ENCODE data around the gene LRRC3B.

Gene LRRC3B

DNA sequence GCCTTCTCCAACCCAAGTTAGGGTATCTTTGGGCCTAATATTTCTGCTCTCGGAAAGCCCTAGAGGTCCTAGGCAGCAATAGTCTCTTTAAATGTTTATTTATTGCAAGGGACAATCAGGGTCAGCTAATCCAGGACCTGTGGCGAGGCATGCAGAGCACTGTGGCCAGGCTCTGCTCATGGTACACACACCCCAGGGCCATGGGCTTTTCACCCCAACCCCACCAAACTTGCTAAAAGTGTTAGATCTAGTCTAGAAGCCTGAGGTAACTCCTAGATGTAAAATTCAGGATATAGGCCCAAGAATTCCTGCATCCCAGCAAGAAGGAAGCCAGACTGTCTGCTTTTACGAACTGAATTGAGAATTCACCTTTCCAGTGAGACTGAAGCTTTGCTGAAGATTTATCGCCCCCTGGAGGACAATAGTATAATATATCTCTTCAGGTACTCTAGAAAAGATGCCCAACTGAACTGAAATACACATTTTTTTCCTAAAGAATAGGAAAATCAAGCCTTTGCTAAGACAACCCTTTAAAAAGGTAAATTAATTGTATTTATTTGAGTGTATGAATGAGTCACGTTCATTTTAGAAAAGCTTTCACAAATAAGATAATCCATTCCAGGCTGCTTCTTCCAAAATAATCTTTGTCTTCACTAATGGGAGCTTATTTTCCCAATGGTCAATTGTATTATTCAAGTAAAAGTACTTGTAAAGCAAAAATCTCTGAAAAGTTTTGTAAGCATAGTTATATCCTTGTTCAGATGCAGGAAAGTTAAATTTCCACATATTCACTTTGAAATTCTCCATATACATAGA is 89.8 kb downstream of the LRRC3B start:
- H3K9me3 Mint-ChIP-seq, result no peaks in the 10 kb centered on the region

DNA sequence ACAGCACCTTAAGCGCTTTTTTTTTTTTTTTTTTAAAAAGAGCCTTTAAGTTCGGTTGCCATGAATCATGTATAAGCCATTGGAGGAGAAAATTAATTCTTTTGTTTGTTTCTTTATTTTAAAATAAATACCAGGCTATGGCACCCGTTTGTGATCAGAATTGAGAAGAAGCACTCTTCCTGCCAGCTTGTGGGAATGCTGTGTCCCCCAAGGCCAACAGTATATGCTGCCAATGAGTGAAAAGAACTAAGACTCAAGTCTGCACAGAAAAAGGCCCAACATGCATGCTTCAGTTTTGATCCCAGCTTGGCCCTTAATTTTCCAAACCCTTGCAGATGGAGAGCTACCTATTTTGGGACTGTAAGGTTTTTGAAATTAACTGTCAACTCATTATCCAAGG is 90.5 kb downstream of the LRRC3B start:
- Mint-ChIP-seq H3K4me3 (no peak overlapping the region), H3K27ac (no peak overlapping the region), H3K4me1 (no peaks in the 10 kb centered on the region), H3K27me3 (no peaks in the 10 kb centered on the region), H3K36me3 (no peaks in the 10 kb centered on the region), H3K9me3 (no peaks in the 10 kb centered on the region)
- CTCF ChIA-PET, result interaction anchor here (1.2 to 1.4 kb wide), 2 partner anchors 11 to 641 kb away, joined by 3 to 5 read pairs; no protein-coding TSS in a partner anchor
- no peak for DNase-seq

More for the DNA sequence above, 89.8 kb downstream of the LRRC3B start:
- Mint-ChIP-seq H3K4me1 (no peaks in the 10 kb centered on the region), H3K27me3 (no peaks in the 10 kb centered on the region), H3K27ac (no peak overlapping the region), H3K36me3 (no peaks in the 10 kb centered on the region), H3K4me3 (no peak overlapping the region)
- CTCF ChIA-PET, result interaction anchor here (1.2 to 1.4 kb wide), 2 partner anchors 10 to 640 kb away, joined by 3 to 5 read pairs; no protein-coding TSS in a partner anchor
- no peak for DNase-seq

DNA sequence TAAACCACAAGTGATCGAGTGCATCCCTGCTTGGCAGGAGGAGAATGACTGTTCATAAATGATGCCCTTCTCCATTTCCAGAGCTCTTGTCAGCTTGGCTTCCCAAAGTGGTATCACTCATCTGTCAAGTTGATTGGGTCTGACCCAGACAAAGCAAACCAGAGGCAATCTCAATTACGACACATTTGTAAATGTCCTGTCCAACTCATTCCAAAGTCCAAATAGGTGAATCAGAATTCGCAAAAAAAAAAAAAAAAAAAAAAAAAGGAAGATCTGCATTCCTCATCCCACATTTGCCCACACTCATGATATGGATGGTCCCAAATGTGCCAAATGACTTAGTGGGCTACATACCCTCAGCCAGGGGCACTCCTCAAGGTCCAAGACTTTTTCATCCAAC is 91.9 kb downstream of the LRRC3B start:
- Mint-ChIP-seq H3K4me3 (no peak overlapping the region), H3K36me3 (no peaks in the 10 kb centered on the region), H3K4me1 (no peaks in the 10 kb centered on the region), H3K27me3 (no peaks in the 10 kb centered on the region), H3K27ac (no peak overlapping the region), H3K9me3 (no peaks in the 10 kb centered on the region)
- CTCF ChIA-PET, result no interaction called here
- DNase-seq, result no peak

DNA sequence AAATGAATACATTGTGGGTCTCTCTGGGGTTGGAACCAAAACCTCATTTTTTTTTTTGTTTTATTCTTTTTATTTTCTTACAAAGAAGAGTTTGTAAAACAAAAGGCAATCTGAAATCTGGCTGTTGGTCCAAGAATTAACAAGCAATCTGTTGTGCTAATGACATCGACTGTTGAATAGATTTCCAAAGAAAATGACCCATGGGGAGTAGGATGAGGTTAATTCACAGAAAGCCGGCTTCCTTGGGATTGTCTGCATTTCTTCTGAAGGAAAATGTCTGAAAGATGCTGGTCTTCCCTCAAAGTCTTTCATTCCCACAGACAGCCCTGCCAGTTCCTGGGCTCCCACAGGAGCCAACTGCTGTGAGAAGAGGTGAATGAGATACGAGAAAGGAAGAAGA is 92.9 kb downstream of the LRRC3B start:
- Mint-ChIP-seq H3K27me3 (no peaks in the 10 kb centered on the region), H3K4me3 (no peak overlapping the region), H3K36me3 (no peaks in the 10 kb centered on the region), H3K27ac (no peak overlapping the region), H3K4me1 (no peaks in the 10 kb centered on the region), H3K9me3 (no peaks in the 10 kb centered on the region)
- DNase-seq, result no peak
- CTCF ChIA-PET, result no interaction called here

DNA sequence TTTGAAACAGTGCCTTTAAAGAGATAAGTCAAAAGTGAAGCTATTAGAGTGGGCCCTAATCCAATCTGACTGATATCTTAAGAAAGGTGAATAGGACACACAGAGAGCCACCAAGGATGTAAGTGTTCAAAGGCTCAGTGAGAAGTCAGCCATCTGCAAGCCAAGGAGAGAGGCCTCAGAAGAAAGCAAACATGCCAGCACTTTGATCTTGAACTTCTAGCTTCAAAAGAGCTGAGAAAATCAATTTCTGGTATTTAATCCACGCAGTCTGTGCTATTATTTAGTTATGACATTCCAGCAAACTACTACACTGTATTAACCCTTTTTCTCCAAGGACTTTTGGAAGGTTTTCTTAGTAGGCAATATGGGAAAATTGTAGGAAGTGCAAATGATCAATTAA is 95.7 kb downstream of the LRRC3B start:
- H3K4me3 Mint-ChIP-seq, result no peak overlapping the region
- DNase-seq, result no peak
- CTCF ChIA-PET, result no interaction called here
- H3K4me1 Mint-ChIP-seq, result no peaks in the 10 kb centered on the region
- no peaks in the 10 kb centered on the region for H3K36me3 Mint-ChIP-seq
- no peaks in the 10 kb centered on the region for H3K27me3 Mint-ChIP-seq
- no peak overlapping the region for H3K27ac Mint-ChIP-seq
- H3K9me3 Mint-ChIP-seq, result no peaks in the 10 kb centered on the region

DNA sequence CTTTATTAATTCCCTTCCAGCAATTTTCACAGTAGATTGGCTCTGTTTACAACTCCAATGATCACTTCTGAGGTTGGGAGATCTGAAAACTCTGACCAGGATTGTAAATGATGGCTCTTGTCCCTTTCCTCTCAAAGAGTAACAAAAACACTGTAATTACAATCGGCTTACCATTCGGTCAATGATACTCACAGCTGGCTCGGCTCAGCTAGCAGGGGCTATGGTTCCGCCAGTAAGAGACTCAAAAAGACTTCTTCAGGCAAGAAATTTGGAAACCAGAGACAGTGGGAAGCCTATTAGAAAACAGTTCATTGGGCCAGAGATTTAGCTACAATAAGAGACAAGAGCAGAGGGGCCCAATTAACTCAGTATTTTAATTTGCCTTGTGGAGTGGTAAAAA is 96.6 kb downstream of the LRRC3B start:
- Mint-ChIP-seq H3K4me3 (no peak overlapping the region), H3K27ac (no peak overlapping the region), H3K27me3 (no peaks in the 10 kb centered on the region), H3K9me3 (no peaks in the 10 kb centered on the region), H3K4me1 (no peaks in the 10 kb centered on the region), H3K36me3 (no peaks in the 10 kb centered on the region)
- CTCF ChIA-PET, result no interaction called here
- DNase-seq, result no peak

DNA sequence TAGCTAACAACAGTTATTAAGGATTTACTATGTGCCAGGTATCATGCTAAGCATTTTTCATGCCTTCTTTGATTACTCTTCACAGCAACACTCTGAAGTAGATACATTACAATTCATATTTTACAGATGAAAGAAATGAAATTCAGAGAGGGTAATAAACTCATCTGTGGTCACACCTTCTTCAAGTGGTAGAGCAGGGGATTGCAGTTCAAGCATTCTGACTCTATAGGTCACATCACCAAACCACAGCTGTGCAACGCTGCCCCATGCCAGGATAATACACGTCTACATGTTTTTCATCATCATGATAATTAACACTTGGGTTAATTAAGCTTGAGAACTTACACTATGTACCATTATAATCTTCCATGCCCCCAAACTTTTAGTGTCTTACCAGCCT is 98.5 kb downstream of the LRRC3B start:
- CTCF ChIA-PET, result no interaction called here
- no peak overlapping the region for H3K4me3 Mint-ChIP-seq
- no peaks in the 10 kb centered on the region for H3K4me1 Mint-ChIP-seq
- H3K9me3 Mint-ChIP-seq, result no peaks in the 10 kb centered on the region
- H3K36me3 Mint-ChIP-seq, result no peaks in the 10 kb centered on the region
- no peaks in the 10 kb centered on the region for H3K27me3 Mint-ChIP-seq
- no peak for DNase-seq
- no peak overlapping the region for H3K27ac Mint-ChIP-seq

DNA sequence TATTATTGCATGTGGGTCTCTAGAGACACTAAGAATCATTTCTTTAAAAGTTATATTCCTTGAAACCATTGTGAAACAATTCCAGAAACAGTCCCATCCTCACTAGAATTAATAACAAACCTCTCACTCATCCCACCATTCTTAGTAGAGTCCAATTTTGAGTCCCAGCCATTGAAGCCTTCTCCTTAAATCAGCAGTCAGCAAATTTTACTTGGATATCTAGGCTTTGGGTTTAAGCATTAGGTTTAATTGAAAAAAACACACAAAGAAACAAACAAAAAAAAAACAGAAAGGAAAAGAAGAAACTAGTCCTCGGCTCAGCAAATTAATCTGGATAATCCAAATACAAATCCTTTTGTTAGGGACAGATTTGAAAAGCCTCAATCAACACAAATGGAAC is 109.3 kb downstream of the LRRC3B start:
- Mint-ChIP-seq H3K4me1 (no peaks in the 10 kb centered on the region), H3K27ac (no peak overlapping the region), H3K9me3 (no peaks in the 10 kb centered on the region), H3K4me3 (no peak overlapping the region), H3K27me3 (no peaks in the 10 kb centered on the region), H3K36me3 (no peaks in the 10 kb centered on the region)
- CTCF ChIA-PET, result no interaction called here
- no peak for DNase-seq

DNA sequence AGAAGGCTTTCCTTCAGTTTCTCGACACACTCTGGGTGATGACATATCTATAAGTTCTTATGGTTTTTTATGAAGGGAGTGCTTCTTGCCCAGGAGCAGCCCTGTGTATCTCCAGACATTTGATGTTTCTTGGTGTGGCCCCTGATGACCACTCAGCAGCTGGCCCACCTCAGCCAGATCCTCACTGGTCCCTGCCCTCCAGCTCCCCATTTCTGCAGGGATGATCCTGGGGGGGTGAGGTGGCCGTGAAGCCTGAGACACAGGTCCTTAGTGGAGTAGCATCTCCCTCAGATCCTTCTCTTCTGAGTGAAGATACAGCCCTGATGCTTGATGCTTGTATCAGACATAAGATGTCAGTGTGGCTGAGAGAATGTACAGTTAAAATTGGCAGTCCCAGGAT is 127.7 kb downstream of the LRRC3B start:
- CTCF ChIA-PET, result no interaction called here
- Mint-ChIP-seq H3K27me3 (no peaks in the 10 kb centered on the region), H3K27ac (no peak overlapping the region), H3K36me3 (no peaks in the 10 kb centered on the region), H3K4me3 (no peak overlapping the region), H3K9me3 (peaks cover 6% of the 10 kb centered on the region), H3K4me1 (no peaks in the 10 kb centered on the region)
- DNase-seq, result no peak

DNA sequence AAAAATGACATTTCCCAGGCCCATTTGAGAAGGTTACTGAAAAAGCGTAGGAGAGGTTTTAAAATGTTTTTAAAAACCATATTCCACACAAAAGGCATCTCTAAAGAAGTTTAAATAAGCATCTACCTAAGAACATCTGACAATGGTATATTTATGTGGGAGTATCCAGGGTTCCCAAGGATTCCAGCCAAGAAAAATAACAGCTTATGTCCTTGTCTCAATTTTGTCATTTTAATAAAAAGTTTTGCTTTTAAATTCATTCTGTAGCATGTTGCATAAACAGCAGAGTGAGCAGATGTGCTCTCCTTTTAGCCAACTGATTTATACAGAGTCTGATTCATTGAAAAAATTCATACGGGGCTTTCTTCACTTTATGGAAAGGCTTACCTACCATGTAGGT is 129.9 kb downstream of the LRRC3B start:
- Mint-ChIP-seq H3K4me1 (no peaks in the 10 kb centered on the region), H3K4me3 (no peak overlapping the region), H3K9me3 (peaks cover 5% of the 10 kb centered on the region), H3K27ac (no peak overlapping the region), H3K36me3 (no peaks in the 10 kb centered on the region), H3K27me3 (no peaks in the 10 kb centered on the region)
- CTCF ChIA-PET, result no interaction called here
- DNase-seq, result no peak

DNA sequence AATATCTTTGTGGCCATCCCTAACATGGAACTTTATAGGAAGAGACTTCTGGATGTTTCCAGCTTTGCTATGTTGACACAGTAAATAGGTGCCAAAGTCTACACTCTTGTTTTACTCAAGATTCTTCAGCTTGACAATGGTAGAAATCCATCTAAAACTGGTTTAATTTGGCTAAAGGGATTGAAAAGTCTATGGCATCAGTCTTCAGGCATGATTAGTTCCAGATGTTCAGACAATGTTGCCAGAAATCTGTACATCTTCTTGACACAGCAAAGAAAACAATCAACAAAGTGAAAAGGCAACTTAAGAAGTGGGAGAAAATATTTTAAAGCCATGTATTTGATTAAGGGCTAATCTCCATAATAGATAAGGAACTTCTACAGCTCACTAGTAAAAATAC is 130.5 kb downstream of the LRRC3B start:
- no peak overlapping the region for H3K27ac Mint-ChIP-seq
- H3K4me1 Mint-ChIP-seq, result no peaks in the 10 kb centered on the region
- H3K36me3 Mint-ChIP-seq, result no peaks in the 10 kb centered on the region
- no peak for DNase-seq
- H3K9me3 Mint-ChIP-seq, result peaks cover 5% of the 10 kb centered on the region
- no peak overlapping the region for H3K4me3 Mint-ChIP-seq
- no peaks in the 10 kb centered on the region for H3K27me3 Mint-ChIP-seq
- CTCF ChIA-PET, result no interaction called here

DNA sequence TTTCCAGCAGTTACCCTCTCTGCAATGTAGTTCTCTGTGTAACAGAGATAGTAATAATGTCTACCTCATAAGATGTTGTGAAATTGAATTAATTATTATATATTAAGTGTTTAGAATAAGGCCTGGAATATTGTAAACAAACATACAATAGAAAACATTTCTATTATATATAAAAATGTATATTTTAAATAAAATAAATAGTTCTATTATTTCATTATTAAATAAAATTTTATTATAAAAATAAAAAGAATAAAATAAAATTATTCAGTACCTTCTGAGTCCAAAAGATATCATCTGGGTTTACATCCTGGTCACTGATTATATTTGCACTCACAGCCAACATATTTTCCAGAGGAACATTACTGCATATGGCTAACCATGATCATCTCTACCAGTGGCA is 135.4 kb downstream of the LRRC3B start:
- CTCF ChIA-PET, result no interaction called here
- H3K27me3 Mint-ChIP-seq, result no peaks in the 10 kb centered on the region
- DNase-seq, result no peak
- H3K9me3 Mint-ChIP-seq, result peaks cover 5% of the 10 kb centered on the region
- no peaks in the 10 kb centered on the region for H3K36me3 Mint-ChIP-seq
- no peak overlapping the region for H3K27ac Mint-ChIP-seq
- H3K4me1 Mint-ChIP-seq, result no peaks in the 10 kb centered on the region
- H3K4me3 Mint-ChIP-seq, result no peak overlapping the region
